Measurements from ENCODE around the gene TCL1B. TPM values are rescaled to one million over a fixed set of nuclear protein-coding genes. Genes with fewer than 3 reads are reported as not detected.

The TCL1B gene
- total and polyA plus RNA-seq, 2 experiments from 2014 or later: 5.5 to 6.0 TPM

DNA sequence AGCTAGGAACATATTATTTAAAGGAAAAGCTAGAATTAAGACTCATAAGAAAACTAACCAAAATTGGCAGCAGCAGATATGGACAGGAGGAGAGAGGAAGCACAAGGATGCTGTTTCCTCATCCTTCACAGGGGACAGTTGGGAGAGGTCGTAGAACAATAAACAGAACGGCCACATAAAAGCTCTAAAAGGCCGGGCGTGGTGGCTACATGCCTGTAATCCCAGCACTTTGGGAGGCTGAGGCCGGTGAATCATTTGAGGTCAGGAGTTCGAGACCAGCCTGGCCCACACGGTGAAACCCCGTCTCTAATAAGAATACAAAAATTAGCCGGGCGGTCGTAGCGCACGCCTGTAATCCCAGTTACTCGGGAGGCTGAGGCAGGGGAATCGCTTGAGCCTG, 10.5 kb downstream of the TCL1B start:
- no peak overlapping the region for H3K27ac Mint-ChIP-seq
- H3K4me1 Mint-ChIP-seq: peaks cover 32% of the 10 kb centered on the region
- Histone ChIP-seq H3K27ac (ENCODE audit: low read depth) (no peak overlapping the region), H3K4me2 (no peak overlapping the region), H3K4me3 (no peak overlapping the region), H3K36me3 (ENCODE audit: insufficient read depth) (no peaks in the 10 kb centered on the region), H3F3A (replicated peaks; ENCODE audit: low read depth) (no peaks in the 10 kb centered on the region; the same call in 1 of the 2 replicates), H2AFZ (no peak overlapping the region), H3K79me2 (replicated peaks; ENCODE audit: insufficient read depth) (no peaks in the 10 kb centered on the region), H4K20me1 (replicated peaks; ENCODE audit: insufficient read depth) (no peaks in the 10 kb centered on the region; the same call in 1 of the 2 replicates), H3K27me3 (ENCODE audit: insufficient read depth) (peaks cover 61% of the 10 kb centered on the region), H3K4me1 (ENCODE audit: insufficient read depth) (peaks cover 32% of the 10 kb centered on the region), H3K9me2 (ENCODE audit: insufficient read depth) (no peaks in the 10 kb centered on the region)
- DNase-seq (ENCODE audit: low spot score) (no peak), ATAC-seq (no peak)
- no peaks in the 10 kb centered on the region for H3K36me3 Mint-ChIP-seq (ENCODE audit: low read depth)
- H3K4me3 Mint-ChIP-seq: no peak overlapping the region
- TF ChIP-seq, protein P1, sequence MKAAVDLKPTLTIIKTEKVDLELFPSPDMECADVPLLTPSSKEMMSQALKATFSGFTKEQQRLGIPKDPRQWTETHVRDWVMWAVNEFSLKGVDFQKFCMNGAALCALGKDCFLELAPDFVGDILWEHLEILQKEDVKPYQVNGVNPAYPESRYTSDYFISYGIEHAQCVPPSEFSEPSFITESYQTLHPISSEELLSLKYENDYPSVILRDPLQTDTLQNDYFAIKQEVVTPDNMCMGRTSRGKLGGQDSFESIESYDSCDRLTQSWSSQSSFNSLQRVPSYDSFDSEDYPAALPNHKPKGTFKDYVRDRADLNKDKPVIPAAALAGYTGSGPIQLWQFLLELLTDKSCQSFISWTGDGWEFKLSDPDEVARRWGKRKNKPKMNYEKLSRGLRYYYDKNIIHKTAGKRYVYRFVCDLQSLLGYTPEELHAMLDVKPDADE (IDR thresholded peaks at IDR 0.05): no peak
- TF ChIP-seq CTCF (conservative IDR thresholded peaks at IDR 0.05; ENCODE audit: low read depth in 2 of 2) (no peak), REST (IDR thresholded peaks at IDR 0.05; ENCODE audit: unreplicated experiment) (no peak), EZH2 (IDR thresholded peaks at IDR 0.05; ENCODE audit: low read depth, unreplicated experiment) (no peak), JUNB (IDR thresholded peaks at IDR 0.05; ENCODE audit: unreplicated experiment) (no peak), POLR2AphosphoS5 (IDR thresholded peaks at IDR 0.05; ENCODE audit: low read depth) (no peak), ZNF331 (CRISPR knock-in tag; IDR thresholded peaks at IDR 0.05; ENCODE audit: low read depth) (no peak), ZNF114 (CRISPR knock-in tag; IDR thresholded peaks at IDR 0.05) (no peak), EZH2phosphoT487 (IDR thresholded peaks at IDR 0.05; ENCODE audit: unreplicated experiment) (no peak), CREB1 (CRISPR knock-in tag; IDR thresholded peaks at IDR 0.05; ENCODE audit: low read depth) (no peak), STAT1 (IDR thresholded peaks at IDR 0.05; ENCODE audit: unreplicated experiment) (no peak), NANOG (IDR thresholded peaks at IDR 0.05; ENCODE audit: borderline replicate concordance) (no peak)
- TF ChIP-seq, protein P2, sequence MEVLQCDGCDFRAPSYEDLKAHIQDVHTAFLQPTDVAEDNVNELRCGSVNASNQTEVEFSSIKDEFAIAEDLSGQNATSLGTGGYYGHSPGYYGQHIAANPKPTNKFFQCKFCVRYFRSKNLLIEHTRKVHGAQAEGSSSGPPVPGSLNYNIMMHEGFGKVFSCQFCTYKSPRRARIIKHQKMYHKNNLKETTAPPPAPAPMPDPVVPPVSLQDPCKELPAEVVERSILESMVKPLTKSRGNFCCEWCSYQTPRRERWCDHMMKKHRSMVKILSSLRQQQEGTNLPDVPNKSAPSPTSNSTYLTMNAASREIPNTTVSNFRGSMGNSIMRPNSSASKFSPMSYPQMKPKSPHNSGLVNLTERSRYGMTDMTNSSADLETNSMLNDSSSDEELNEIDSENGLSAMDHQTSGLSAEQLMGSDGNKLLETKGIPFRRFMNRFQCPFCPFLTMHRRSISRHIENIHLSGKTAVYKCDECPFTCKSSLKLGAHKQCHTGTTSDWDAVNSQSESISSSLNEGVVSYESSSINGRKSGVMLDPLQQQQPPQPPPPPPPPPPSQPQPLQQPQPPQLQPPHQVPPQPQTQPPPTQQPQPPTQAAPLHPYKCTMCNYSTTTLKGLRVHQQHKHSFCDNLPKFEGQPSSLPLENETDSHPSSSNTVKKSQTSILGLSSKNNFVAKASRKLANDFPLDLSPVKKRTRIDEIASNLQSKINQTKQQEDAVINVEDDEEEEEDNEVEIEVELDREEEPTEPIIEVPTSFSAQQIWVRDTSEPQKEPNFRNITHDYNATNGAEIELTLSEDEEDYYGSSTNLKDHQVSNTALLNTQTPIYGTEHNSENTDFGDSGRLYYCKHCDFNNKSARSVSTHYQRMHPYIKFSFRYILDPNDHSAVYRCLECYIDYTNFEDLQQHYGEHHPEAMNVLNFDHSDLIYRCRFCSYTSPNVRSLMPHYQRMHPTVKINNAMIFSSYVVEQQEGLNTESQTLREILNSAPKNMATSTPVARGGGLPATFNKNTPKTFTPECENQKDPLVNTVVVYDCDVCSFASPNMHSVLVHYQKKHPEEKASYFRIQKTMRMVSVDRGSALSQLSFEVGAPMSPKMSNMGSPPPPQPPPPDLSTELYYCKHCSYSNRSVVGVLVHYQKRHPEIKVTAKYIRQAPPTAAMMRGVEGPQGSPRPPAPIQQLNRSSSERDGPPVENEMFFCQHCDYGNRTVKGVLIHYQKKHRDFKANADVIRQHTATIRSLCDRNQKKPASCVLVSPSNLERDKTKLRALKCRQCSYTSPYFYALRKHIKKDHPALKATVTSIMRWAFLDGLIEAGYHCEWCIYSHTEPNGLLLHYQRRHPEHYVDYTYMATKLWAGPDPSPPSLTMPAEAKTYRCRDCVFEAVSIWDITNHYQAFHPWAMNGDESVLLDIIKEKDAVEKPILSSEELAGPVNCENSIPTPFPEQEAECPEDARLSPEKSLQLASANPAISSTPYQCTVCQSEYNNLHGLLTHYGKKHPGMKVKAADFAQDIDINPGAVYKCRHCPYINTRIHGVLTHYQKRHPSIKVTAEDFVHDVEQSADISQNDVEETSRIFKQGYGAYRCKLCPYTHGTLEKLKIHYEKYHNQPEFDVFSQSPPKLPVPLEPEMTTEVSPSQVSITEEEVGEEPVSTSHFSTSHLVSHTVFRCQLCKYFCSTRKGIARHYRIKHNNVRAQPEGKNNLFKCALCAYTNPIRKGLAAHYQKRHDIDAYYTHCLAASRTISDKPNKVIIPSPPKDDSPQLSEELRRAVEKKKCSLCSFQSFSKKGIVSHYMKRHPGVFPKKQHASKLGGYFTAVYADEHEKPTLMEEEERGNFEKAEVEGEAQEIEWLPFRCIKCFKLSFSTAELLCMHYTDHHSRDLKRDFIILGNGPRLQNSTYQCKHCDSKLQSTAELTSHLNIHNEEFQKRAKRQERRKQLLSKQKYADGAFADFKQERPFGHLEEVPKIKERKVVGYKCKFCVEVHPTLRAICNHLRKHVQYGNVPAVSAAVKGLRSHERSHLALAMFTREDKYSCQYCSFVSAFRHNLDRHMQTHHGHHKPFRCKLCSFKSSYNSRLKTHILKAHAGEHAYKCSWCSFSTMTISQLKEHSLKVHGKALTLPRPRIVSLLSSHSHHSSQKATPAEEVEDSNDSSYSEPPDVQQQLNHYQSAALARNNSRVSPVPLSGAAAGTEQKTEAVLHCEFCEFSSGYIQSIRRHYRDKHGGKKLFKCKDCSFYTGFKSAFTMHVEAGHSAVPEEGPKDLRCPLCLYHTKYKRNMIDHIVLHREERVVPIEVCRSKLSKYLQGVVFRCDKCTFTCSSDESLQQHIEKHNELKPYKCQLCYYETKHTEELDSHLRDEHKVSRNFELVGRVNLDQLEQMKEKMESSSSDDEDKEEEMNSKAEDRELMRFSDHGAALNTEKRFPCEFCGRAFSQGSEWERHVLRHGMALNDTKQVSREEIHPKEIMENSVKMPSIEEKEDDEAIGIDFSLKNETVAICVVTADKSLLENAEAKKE (CRISPR knock-in tag; IDR thresholded peaks at IDR 0.05): no peak
- no peaks in the 10 kb centered on the region for H3K9me3 Mint-ChIP-seq
- H3K27me3 Mint-ChIP-seq (ENCODE audit: insufficient read depth, low read depth, poor library complexity): peaks cover 59% of the 10 kb centered on the region
